ENCODE data around the gene CCDC34.

DNA sequence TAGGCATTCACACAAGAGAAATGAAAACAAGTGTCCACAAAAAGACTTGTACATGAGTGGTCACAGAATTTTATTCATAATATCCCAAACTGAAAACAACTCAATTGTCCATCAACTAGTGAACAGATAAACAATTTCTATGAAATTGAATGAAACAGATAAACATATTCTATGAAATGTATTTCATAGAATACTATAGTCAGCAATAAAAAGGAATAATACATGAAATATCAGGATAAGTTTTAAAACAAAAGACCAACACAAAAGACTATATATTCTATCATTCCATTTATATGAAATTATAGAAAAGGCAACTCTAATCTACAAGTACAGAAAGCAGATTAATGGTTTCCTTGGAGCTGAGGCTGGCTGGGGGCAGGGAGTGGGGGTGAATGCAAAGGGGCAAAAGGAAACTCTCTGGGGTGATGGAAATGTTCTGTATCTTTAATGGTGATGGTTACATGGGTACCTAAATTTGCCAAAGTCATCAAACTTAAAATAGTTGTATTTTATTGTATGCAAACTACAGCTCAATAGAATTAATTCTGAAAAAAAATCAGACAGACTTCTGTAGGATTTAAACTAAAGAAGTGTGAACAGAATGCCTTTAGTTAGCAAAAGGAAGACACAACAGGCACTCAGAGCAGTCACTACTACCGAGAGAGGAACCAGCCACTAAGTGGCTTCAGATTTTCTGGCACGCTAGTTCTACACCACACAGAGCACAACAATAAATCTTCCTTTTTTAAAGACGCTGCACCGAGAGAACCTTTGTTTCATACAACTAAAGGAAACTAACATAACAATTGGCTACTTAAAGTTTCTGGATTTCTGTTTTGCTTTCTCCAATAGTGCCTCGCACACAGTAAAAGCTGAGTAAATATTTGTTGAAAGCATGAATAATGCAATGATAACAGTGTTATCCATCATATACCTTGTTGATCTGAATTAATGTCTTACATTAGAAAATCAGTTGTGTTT lies 15.4 kb downstream of the CCDC34 start:
- TF ChIP-seq, protein P1, sequence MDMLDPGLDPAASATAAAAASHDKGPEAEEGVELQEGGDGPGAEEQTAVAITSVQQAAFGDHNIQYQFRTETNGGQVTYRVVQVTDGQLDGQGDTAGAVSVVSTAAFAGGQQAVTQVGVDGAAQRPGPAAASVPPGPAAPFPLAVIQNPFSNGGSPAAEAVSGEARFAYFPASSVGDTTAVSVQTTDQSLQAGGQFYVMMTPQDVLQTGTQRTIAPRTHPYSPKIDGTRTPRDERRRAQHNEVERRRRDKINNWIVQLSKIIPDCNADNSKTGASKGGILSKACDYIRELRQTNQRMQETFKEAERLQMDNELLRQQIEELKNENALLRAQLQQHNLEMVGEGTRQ (IDR thresholded peaks at IDR 0.05; ENCODE audit: low read depth, low read length) = no peak
- TF ChIP-seq MAFK (IDR thresholded peaks at IDR 0.05; ENCODE audit: low read depth, low read length) = peak; percentile 49

Measured in IMR-90 (cell line).